GM12878 (cell line): Measurements from ENCODE around the gene CCM2. TPM values are rescaled to one million over a fixed set of nuclear protein-coding genes. Genes with fewer than 3 reads are reported as not detected.

Source experiments
- ATAC-seq: fragments of 200-7000 bp; cut with Tn5 transposase; 3 replicates; pipeline ENCODE4 v1.9.1; 2020; ENCODE audit warnings: mild to moderate bottlenecking, moderate library complexity
- BruUV-seq: library from RNA; stranded (reverse); fragments of 400-500 nt; replicated peaks from 2 replicates; lab custom pipeline; 2021; lab: Mats Ljungman, UMichigan
- CTCF ChIA-PET: fragments of 300-600 bp; sonication (Branson Sonifier 250); formaldehyde crosslinking; extraction: SDS; loops from one replicate; lab custom pipeline; 2021; ENCODE audit warnings: inconsistent platforms; lab: Yijun Ruan, JAX
- POLR2A ChIA-PET: fragments of 350-600 bp; formaldehyde crosslinking; extraction: SDS; loops from one replicate; lab custom pipeline; 2021; ENCODE audit warnings: inconsistent platforms; lab: Charles Lee
- RAD21 ChIA-PET: fragments of 300-600 bp; sonication (Branson Sonifier 250); formaldehyde crosslinking; loops from one replicate; lab custom pipeline; 2023; ENCODE audit warnings: antibody characterized with exemption; ENCODE audit not compliant: unreplicated experiment; lab: Charles Lee
- SMC1A ChIA-PET: fragments of 300-600 bp; sonication (Branson Sonifier 250); formaldehyde crosslinking; loops from one replicate; lab custom pipeline; 2023; ENCODE audit not compliant: unreplicated experiment, uncharacterized antibody; lab: Charles Lee
- DNase-seq: peaks from one replicate; pipeline ENCODE4 v3.0.0-alpha.2; 2011; ENCODE audit warnings: low read depth, low spot score
- FAIRE-seq: peaks from 3 replicates; lab custom pipeline; 2011; peaks lifted over from hg19 to GRCh38; lab: Jason Lieb, UNC
- H2AFZ ChIP-seq: 2 replicates; pipeline ENCODE4 v1.6.0; 2011; ENCODE audit warnings: low read depth, low read length, control low read depth; ENCODE audit not compliant: control insufficient read depth
- H3K27ac ChIP-seq: 2 replicates; pipeline ENCODE4 v1.5.1; 2011; ENCODE audit warnings: control low read depth; ENCODE audit not compliant: control insufficient read depth, insufficient read depth
- H3K27me3 ChIP-seq, 2 experiments: replicated peaks in 1 of 2; 2 replicates each; pipeline versions ENCODE4 v1.6.0 to v1.6.1; 2011; ENCODE audit warnings: low read length in 1 of 2; ENCODE audit not compliant: control insufficient read depth in 2 of 2, insufficient read depth in 2 of 2
- H3K36me3 ChIP-seq, 2 experiments: 2 replicates each; pipeline ENCODE4 v1.5.1; 2011; ENCODE audit warnings: low read length in 1 of 2; ENCODE audit not compliant: control insufficient read depth in 2 of 2, insufficient read depth in 2 of 2
- H3K4me1 ChIP-seq: 2 replicates; pipeline ENCODE4 v1.6.1; 2011; ENCODE audit warnings: mild to moderate bottlenecking, low read length, moderate library complexity, mixed read lengths; ENCODE audit not compliant: control insufficient read depth, insufficient read depth
- H3K4me2 ChIP-seq: 2 replicates; pipeline ENCODE4 v1.6.0; 2011; ENCODE audit warnings: control low read depth; ENCODE audit not compliant: control insufficient read depth, insufficient read depth
- H3K4me3 ChIP-seq: fragments of 200-600 bp; sonication (generic); 2 replicates; pipeline ENCODE4 v1.5.1; 2016
- H3K79me2 ChIP-seq: 2 replicates; pipeline ENCODE4 v1.6.0; 2011; ENCODE audit warnings: low read length; ENCODE audit not compliant: control insufficient read depth, insufficient read depth
- H3K9ac ChIP-seq: 2 replicates; pipeline ENCODE4 v1.8.0; 2011; ENCODE audit warnings: low read length, control low read depth, mixed read lengths; ENCODE audit not compliant: control insufficient read depth, insufficient read depth
- H3K9me3 ChIP-seq: replicated peaks from 3 replicates; pipeline ENCODE4 v1.5.1; 2011; ENCODE audit warnings: mild to moderate bottlenecking, low read length; ENCODE audit not compliant: control insufficient read depth, insufficient read depth
- H4K20me1 ChIP-seq: 2 replicates; pipeline ENCODE4 v1.6.0; 2011; ENCODE audit not compliant: control insufficient read depth, insufficient read depth
- BMI1 ChIP-seq: fragments of 450-650 bp; IDR thresholded peaks from 2 replicates; pipeline ENCODE4 v1.6.1; 2016; ENCODE audit warnings: mild to moderate bottlenecking, moderate library complexity, borderline replicate concordance
- CBFB ChIP-seq: IDR thresholded peaks from 2 replicates; pipeline ENCODE4 v1.6.1; 2016; ENCODE audit warnings: antibody characterized with exemption, low read depth
- CEBPZ ChIP-seq: fragments of 150-350 bp; IDR thresholded peaks from 2 replicates; pipeline ENCODE4 v1.6.1; 2016; ENCODE audit warnings: low read depth, low read length
- GATAD2B ChIP-seq: fragments of 450-650 bp; conservative IDR thresholded peaks from 2 replicates; pipeline ENCODE4 v1.6.1; 2017; ENCODE audit warnings: low read depth, mild to moderate bottlenecking, moderate library complexity
- RBBP5 ChIP-seq: fragments of 200-600 bp; sonication (generic); conservative IDR thresholded peaks from 2 replicates; pipeline ENCODE4 v1.6.1; 2016
- RELA ChIP-seq: fragments of 450-650 bp; IDR thresholded peaks from 2 replicates; pipeline ENCODE4 v1.8.0; 2014; ENCODE audit warnings: borderline replicate concordance; ENCODE audit not compliant: partially characterized antibody
- SUPT20H ChIP-seq: IDR thresholded peaks from 2 replicates; pipeline ENCODE4 v1.6.1; 2011; ENCODE audit warnings: low read depth, mild to moderate bottlenecking, low read length, moderate library complexity, borderline replicate concordance; ENCODE audit not compliant: control insufficient read depth
- YY1 ChIP-seq: IDR thresholded peaks from 2 replicates; pipeline ENCODE4 v1.6.1; 2011; ENCODE audit warnings: low read depth, mild to moderate bottlenecking, low read length
- WGBS: methylation state at CpG from one replicate; pipeline ENCODE4 v1.1.6; 2016; ENCODE audit warnings: low lambda C conversion rate; ENCODE audit not compliant: insufficient replicate concordance, insufficient coverage; ENCODE audit errors: missing lambda C conversion rate; 5-methylcytosine and 5-hydroxymethylcytosine counted together
- in situ Hi-C: fragments of 300-500 bp; cut with MboI; formaldehyde crosslinking; loops from 9 replicates; pipeline ENCODE4 v1.14.3; 2018; ENCODE audit warnings: mixed read lengths
- intact Hi-C: fragments of 100-400 bp; cut with micrococcal nuclease; formaldehyde crosslinking; loops from one replicate; pipeline ENCODE4 v1.14.2; 2022; ENCODE audit not compliant: unreplicated experiment
- polyA plus RNA-seq, 11 experiments: library from polyadenylated mRNA; depleted of rRNA in 4 of 11; unstranded in 6 of 11; stranded (reverse) in 5 of 11; fragments of >200 nt; fragmentation: Nextera tagmentation in 4 of 11; fragmentation: Illumina TruSeq in 1 of 11; extraction: Ambion mirVana in 4 of 11; extraction: Trizol in 1 of 11; gene quantifications; 1 replicate in 1 of 11; 2 replicates in 10 of 11; pipeline versions ENCODE4 v1.2.1 to v1.2.3, GENCODE V29; 2011 to 2016; ENCODE audit warnings: inconsistent platforms in 2 of 11, missing spikeins in 2 of 11, low read depth in 1 of 11
- total RNA-seq, 4 experiments: library from RNA; depleted of rRNA in 3 of 4; stranded (reverse); fragments of >200 nt in 3 of 4; fragmentation: Illumina TruSeq in 1 of 4; extraction: Trizol in 1 of 4; gene quantifications; 2 replicates each; pipeline versions ENCODE4 v1.2.1 to v1.2.3, GENCODE V29; 2013 to 2021
- TF ChIP-seq, protein P1 (sequence below): IDR thresholded peaks from 2 replicates; pipeline ENCODE4 v1.6.1; 2012; ENCODE audit warnings: mild to moderate bottlenecking, low read depth, low read length
- TF ChIP-seq, protein P2 (sequence below): IDR thresholded peaks from 2 replicates; pipeline ENCODE4 v1.6.1; 2011; ENCODE audit warnings: mild to moderate bottlenecking, low read depth, low read length, moderate library complexity; ENCODE audit not compliant: insufficient replicate concordance

Gene CCM2
- total and polyA plus RNA-seq, 10 of the 15 experiments (the other 5 are each of a cell fraction or from before 2014, with no cell fraction given): 1.00 to 82.3 (median 48.7) TPM

- TF ChIP-seq GATAD2B (no peak), SUPT20H (no peak), RELA (no peak), YY1 (no peak), CBFB (no peak)
- TF ChIP-seq, protein P1, sequence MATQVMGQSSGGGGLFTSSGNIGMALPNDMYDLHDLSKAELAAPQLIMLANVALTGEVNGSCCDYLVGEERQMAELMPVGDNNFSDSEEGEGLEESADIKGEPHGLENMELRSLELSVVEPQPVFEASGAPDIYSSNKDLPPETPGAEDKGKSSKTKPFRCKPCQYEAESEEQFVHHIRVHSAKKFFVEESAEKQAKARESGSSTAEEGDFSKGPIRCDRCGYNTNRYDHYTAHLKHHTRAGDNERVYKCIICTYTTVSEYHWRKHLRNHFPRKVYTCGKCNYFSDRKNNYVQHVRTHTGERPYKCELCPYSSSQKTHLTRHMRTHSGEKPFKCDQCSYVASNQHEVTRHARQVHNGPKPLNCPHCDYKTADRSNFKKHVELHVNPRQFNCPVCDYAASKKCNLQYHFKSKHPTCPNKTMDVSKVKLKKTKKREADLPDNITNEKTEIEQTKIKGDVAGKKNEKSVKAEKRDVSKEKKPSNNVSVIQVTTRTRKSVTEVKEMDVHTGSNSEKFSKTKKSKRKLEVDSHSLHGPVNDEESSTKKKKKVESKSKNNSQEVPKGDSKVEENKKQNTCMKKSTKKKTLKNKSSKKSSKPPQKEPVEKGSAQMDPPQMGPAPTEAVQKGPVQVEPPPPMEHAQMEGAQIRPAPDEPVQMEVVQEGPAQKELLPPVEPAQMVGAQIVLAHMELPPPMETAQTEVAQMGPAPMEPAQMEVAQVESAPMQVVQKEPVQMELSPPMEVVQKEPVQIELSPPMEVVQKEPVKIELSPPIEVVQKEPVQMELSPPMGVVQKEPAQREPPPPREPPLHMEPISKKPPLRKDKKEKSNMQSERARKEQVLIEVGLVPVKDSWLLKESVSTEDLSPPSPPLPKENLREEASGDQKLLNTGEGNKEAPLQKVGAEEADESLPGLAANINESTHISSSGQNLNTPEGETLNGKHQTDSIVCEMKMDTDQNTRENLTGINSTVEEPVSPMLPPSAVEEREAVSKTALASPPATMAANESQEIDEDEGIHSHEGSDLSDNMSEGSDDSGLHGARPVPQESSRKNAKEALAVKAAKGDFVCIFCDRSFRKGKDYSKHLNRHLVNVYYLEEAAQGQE: no peak
- TF ChIP-seq, protein P2, sequence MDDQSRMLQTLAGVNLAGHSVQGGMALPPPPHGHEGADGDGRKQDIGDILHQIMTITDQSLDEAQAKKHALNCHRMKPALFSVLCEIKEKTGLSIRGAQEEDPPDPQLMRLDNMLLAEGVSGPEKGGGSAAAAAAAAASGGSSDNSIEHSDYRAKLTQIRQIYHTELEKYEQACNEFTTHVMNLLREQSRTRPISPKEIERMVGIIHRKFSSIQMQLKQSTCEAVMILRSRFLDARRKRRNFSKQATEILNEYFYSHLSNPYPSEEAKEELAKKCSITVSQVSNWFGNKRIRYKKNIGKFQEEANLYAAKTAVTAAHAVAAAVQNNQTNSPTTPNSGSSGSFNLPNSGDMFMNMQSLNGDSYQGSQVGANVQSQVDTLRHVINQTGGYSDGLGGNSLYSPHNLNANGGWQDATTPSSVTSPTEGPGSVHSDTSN: no peak
Measured at GRCh38 chr7:45001826-45002225, 1.8 kb downstream of the CCM2 start (continued).

GRCh38 chr7:45003789-45004188 is 3.8 kb downstream of the CCM2 start:
- ChIA-PET RAD21 (interaction anchor here (1.2 to 9.9 kb wide), 3 partner anchors 18 to 26 kb away, joined by 3 to 303 read pairs (median 4); partner anchors contain the start of gene MYO1G), CTCF (interaction anchor here (1.4 to 5.3 kb wide), 2 partner anchors 11 to 30 kb away, joined by 3 to 44 read pairs; no protein-coding TSS in a partner anchor), SMC1A (interaction anchor here (5.3 to 10.5 kb wide), 3 partner anchors 17 to 24 kb away, joined by 55 to 303 read pairs (median 76); partner anchors contain the start of gene MYO1G), POLR2A (interaction anchor here (0.8 to 10.5 kb wide), 3 partner anchors 20 to 30 kb away, joined by 4 to 280 read pairs (median 177); partner anchors contain the start of gene MYO1G)
- Histone ChIP-seq H3K9ac (no peak overlapping the region), H3K27ac (no peak overlapping the region), H3K4me3 (no peak overlapping the region), H3K36me3 (no peaks in the 10 kb centered on the region; a peak in 1 of 4 replicates), H3K79me2 (peaks cover 76% of the 10 kb centered on the region), H3K4me2 (no peak overlapping the region; the same call in 1 of the 2 replicates), H3K4me1 (peaks cover 36% of the 10 kb centered on the region), H2AFZ (no peak overlapping the region), H4K20me1 (no peaks in the 10 kb centered on the region), H3K9me3 (no peaks in the 10 kb centered on the region), H3K27me3 (no peaks in the 10 kb centered on the region)
- in situ Hi-C loops: no loop called here
- ATAC-seq (no peak), DNase-seq (no peak), FAIRE-seq (no peak)
- intact Hi-C loops: no loop called here
- WGBS: 74% methylated on average over 4 of the region's 4 CpGs
- BruUV-seq: no TSS peak
- TF ChIP-seq CEBPZ (no peak), RBBP5 (no peak), BMI1 (no peak)
